Epithelial cell of esophagus (primary cell): ENCODE measurements around the gene PRKACB.

Experiments used
- DNase-seq: peaks from one replicate; pipeline ENCODE4 v3.0.0; 2010; ENCODE audit warnings: low read depth
- H3K4me3 ChIP-seq: 2 replicates; pipeline ENCODE4 v1.5.1; 2011; ENCODE audit warnings: mild to moderate bottlenecking, low read length, control low read depth
- TF ChIP-seq, protein P1 (sequence below): IDR thresholded peaks from 2 replicates; pipeline ENCODE4 v1.5.1; 2011; ENCODE audit warnings: low read depth, mild to moderate bottlenecking, low read length, control low read depth, inconsistent platforms; ENCODE audit not compliant: insufficient read depth; ENCODE audit errors: missing control alignments

PRKACB gene

DNA sequence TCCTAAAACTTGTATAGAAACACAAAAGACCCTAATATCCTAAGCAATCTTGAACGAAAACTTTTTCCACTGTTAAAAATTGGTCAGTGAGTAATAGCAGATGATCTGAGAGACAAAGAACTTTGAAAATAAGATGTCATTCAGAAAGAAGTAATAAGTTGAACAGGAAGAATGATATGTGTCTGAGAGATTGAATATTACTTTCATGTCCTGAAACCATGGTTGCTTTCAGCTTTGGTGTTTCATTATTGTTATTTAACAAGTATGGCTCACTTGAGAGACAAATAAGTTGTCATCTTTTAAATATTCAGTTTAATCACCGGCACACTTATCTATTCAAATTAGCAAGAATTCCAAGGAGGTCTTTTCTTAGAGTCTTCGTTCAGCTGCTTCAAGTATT is 11.4 kb downstream of the PRKACB start:
- no peak for DNase-seq
- no peak overlapping the region for H3K4me3 ChIP-seq
- TF ChIP-seq, protein P1, sequence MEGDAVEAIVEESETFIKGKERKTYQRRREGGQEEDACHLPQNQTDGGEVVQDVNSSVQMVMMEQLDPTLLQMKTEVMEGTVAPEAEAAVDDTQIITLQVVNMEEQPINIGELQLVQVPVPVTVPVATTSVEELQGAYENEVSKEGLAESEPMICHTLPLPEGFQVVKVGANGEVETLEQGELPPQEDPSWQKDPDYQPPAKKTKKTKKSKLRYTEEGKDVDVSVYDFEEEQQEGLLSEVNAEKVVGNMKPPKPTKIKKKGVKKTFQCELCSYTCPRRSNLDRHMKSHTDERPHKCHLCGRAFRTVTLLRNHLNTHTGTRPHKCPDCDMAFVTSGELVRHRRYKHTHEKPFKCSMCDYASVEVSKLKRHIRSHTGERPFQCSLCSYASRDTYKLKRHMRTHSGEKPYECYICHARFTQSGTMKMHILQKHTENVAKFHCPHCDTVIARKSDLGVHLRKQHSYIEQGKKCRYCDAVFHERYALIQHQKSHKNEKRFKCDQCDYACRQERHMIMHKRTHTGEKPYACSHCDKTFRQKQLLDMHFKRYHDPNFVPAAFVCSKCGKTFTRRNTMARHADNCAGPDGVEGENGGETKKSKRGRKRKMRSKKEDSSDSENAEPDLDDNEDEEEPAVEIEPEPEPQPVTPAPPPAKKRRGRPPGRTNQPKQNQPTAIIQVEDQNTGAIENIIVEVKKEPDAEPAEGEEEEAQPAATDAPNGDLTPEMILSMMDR, result no peak

DNA sequence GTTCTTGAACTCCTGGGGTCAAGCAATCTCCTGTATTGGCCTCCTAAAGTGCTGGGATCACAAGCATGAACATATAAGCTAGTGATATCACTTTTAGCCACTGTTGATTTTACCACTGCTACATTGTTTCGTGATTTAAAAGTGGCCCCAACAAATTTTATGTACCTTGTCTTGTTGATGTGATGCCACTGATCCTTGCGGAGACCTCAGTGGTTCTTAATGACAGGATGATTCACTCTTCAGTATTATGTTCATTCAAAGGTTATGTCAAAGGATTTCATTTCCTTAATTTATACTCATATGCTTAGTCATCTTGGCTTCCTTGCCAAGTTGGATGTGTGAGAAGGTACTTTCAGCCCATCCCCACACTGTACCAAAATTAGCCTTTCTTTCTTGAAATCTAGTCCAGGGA is 12.1 kb downstream of the PRKACB start:
- DNase-seq, result peak; percentile 81
- no peak overlapping the region for H3K4me3 ChIP-seq
- TF ChIP-seq, protein P1, result no peak

DNA sequence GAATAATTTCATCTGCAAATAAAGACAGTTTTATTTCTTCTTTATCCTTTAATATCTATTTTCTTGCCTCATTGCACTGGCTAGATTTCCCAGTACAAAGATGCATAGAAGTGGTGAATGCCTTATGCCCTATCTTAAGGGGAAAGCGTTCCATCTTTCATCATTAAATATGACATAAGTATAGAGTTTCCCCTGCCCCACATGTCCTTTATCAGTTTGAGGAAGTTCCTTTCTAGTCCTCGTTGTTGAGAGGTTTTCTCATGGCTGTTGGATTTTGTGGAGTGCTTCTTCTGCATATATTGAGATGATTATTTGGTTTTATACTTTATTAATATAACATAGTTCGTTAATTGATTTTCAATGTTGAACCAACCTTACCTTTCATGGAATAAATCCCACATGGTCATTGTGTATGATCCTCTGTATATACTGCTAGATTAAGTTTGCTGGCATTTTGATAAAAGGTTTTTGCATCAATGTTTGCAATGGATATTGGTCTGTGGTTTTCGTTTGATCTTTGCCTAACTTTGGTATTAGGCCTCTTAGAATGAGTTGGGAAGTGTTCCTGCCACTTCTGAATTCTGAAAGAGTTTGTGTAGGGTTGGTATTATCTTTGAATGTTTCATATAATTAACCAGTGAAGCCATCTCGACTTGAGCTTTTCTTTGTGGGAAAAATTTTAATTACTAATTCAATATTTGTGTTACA is 15.6 kb downstream of the PRKACB start:
- no peak overlapping the region for H3K4me3 ChIP-seq
- TF ChIP-seq, protein P1, result no peak
- DNase-seq, result no peak

DNA sequence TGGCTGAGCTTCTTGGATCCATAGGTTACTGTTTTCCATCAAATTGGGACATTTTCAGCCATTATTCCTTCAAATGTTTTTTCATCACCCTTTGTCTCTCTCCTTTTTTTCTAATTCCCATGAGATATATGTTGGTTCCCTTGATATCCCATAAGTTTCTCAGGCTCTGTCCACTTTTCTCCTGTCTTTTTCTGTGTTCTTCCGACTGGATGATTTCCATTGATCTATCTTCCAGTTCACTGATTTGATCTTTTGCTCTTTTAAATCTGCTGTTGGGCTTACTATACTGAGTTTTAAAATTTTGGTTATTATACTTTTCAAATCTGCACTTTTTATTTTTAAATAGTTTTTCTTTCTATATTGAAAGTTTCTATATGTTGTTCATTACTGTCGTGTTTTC is 18.2 kb downstream of the PRKACB start:
- no peak for DNase-seq
- H3K4me3 ChIP-seq, result no peak overlapping the region
- TF ChIP-seq, protein P1, result no peak

DNA sequence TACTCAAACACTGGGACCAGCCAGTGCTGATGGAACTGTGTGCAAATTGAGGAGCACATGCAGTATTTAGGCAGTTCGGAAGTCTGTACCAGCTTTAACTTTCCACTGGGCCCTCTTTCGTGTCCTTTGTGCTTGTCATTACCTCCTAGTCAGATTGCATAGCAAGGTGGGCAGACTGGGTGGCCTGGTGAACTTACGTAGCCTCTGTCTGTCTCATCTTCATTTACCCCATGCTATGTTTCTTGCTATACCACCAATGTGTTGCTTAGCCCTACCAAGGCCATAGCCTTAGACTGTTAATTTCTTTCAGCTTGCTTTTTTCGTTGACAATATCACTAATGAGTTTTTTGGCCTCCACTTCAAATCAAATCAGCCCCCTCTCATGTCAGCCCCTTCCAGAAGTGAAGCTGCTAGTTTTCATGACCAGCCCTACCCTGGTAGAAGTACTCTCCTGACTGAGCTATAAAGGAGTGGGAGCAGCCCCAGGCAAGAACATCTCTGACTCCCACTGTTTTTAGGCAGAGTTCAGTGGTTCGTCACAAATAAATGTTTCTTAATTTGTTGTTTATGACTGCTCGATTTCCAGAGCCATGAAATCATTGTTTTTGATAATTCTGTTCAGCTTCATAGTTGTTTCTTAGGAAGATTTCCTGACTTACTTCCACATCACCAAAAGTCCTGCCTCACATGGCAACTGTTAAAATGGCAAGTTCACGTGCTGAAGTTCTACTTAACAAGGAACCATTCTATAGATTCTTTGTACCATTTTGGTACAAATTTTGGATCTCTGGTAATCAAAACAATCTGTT is 19.3 kb downstream of the PRKACB start:
- H3K4me3 ChIP-seq, result no peak overlapping the region
- TF ChIP-seq, protein P1, result no peak
- no peak for DNase-seq

DNA sequence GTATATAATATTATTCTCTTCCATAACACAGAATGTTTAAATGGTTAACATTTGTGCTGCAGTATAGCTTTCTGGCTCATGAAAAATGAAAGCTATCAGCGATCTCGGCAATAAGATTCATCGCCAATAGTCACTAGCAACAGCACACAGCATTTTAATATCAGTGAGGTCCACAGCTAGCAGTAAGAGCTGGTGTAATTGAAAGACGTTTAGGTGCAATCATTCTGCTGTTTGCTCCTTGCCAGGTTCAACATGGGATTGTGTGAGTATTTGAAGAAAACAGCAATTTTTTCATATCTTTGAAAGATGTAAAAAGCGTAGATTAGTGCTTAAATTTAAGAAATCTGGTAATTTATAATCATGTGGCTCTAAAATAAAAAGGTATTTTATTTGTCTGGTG is 20.1 kb downstream of the PRKACB start:
- no peak for DNase-seq
- TF ChIP-seq, protein P1, result no peak
- no peak overlapping the region for H3K4me3 ChIP-seq
